Measurements from ENCODE around the gene AGPAT4. TPM values are rescaled to one million over a fixed set of nuclear protein-coding genes. Genes with fewer than 3 reads are reported as not detected.

AGPAT4 gene
- total RNA-seq, 4 donors from 2014 or later: 10.5 to 20.8 (median 12.6) TPM

DNA sequence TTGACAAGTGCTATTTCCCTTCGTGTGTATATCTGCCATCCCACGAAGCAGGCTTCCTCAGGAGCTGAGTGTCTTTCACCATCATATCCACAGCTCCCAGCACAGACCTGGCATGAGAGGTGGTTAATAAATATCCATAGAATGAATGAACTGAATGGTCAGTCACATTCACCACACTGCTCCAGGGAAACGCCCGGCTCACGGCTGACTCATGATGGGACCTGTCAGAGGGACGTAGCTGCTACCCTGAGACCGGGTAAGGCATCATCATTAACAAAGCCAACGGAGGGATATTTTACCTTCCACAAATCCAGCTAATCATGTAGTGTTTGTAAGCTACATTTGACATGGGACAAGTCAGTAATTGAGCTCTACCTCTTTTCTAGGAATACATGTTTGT lies 12.5 kb downstream of the AGPAT4 start:
- Histone ChIP-seq H3K36me3 (peaks cover 0 to 31% (median 0%) of the 10 kb centered on the region in 3 donors), H3K27me3 (no peaks in the 10 kb centered on the region), H3K4me1 (peaks cover 0 to 3% (median 0%) of the 10 kb centered on the region in 4 donors), H3K9me3 (no peaks in the 10 kb centered on the region), H3K27ac (no peak overlapping the region), H3K4me3 (no peak overlapping the region)
- WGBS, 2 donors: 84 to 86% methylated on average over 8 of the region's 8 CpGs
- TF ChIP-seq, protein P1, sequence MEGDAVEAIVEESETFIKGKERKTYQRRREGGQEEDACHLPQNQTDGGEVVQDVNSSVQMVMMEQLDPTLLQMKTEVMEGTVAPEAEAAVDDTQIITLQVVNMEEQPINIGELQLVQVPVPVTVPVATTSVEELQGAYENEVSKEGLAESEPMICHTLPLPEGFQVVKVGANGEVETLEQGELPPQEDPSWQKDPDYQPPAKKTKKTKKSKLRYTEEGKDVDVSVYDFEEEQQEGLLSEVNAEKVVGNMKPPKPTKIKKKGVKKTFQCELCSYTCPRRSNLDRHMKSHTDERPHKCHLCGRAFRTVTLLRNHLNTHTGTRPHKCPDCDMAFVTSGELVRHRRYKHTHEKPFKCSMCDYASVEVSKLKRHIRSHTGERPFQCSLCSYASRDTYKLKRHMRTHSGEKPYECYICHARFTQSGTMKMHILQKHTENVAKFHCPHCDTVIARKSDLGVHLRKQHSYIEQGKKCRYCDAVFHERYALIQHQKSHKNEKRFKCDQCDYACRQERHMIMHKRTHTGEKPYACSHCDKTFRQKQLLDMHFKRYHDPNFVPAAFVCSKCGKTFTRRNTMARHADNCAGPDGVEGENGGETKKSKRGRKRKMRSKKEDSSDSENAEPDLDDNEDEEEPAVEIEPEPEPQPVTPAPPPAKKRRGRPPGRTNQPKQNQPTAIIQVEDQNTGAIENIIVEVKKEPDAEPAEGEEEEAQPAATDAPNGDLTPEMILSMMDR (IDR thresholded peaks at IDR 0.05): no peak
- no peak for TF ChIP-seq EP300 (IDR thresholded peaks at IDR 0.05)
- TF ChIP-seq POLR2A (IDR thresholded peaks at IDR 0.05): no peak
- no peak for DNase-seq (ENCODE audit: low spot score in 2 of 2)

- no peak for DNase-seq (ENCODE audit: low spot score in 2 of 2)
- H3K27me3 ChIP-seq: no peaks in the 10 kb centered on the region
- WGBS, 2 donors: 98% methylated on average over 8 of the region's 8 CpGs
- no peak overlapping the region for H3K27ac ChIP-seq
- no peaks in the 10 kb centered on the region for H3K9me3 ChIP-seq
- H3K36me3 ChIP-seq: peaks cover 0 to 31% (median 0%) of the 10 kb centered on the region in 3 donors
- H3K4me1 ChIP-seq: peaks cover 0 to 3% (median 0%) of the 10 kb centered on the region in 4 donors
- TF ChIP-seq, protein P1 (IDR thresholded peaks at IDR 0.05): no peak
- TF ChIP-seq POLR2A (IDR thresholded peaks at IDR 0.05) (no peak), EP300 (IDR thresholded peaks at IDR 0.05) (no peak)
- no peak overlapping the region for H3K4me3 ChIP-seq
These were observed 14.6 kb downstream of the AGPAT4 start for GRCh38 chr6:161259302-161259701.

DNA sequence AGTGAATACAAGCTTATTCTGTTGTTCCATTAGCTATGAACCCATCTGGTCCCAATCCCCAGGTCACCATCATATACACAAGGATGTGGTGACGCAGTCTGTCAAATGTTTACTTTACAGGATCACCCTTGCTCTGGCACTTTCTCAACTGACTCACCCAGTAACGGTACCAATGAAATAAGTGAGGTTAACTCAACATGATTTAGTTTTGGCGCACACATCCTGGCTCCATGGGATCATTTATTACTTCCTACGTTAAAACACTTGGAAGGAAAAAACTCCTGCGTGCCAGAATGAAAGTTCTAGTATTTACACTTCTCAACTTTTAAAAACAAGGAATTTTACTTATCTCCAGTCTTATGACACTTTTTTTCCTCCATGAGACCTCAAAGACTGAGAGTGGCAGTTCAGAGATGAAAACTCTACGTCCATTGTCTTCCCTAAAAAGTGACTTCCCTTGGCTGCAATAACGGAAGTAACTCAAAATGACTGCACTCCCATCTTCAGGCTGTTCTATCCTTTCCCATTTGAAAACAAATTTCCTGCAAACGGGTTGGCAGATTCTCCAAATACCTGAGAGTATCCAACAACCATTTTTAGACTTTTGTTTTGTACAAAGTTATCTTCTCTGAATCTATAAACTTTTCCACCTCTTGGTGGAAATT lies 15.9 kb downstream of the AGPAT4 start:
- H3K27ac ChIP-seq: peak overlapping the region in 2 of 4 donors; percentile 28 to 49
- peaks cover 0 to 3% (median 0%) of the 10 kb centered on the region in 4 donors for H3K4me1 ChIP-seq
- peak in 1 of 2 donors; percentile 19 for DNase-seq (ENCODE audit: low spot score in 2 of 2)
- no peak for TF ChIP-seq POLR2A (IDR thresholded peaks at IDR 0.05)
- no peak for TF ChIP-seq EP300 (IDR thresholded peaks at IDR 0.05)
- TF ChIP-seq, protein P1 (IDR thresholded peaks at IDR 0.05): no peak
- WGBS, 2 donors: 45 to 52% methylated on average over 8 of the region's 8 CpGs
- H3K9me3 ChIP-seq: no peaks in the 10 kb centered on the region
- peaks cover 0 to 31% (median 0%) of the 10 kb centered on the region in 3 donors for H3K36me3 ChIP-seq
- H3K4me3 ChIP-seq: no peak overlapping the region
- no peaks in the 10 kb centered on the region for H3K27me3 ChIP-seq

DNA sequence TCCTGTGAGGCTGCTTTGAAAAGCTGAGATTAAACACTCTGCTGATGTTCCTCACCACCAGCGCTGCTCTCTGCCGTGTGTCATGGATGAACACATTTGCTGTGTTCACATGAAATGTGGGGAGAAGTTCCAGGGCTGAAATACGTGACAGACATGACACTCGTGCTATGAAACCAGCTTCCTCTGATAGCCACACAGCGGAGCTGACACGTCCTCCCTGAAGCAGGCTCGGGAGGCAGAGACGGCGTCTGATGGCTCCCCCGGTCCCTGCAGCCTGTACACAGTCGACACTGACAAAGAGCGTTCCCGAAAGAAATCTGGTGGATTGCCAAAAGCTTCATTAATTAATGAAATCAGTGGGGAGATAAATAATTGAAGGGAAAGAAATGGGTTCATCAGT lies 17.5 kb downstream of the AGPAT4 start:
- Histone ChIP-seq H3K27ac (no peak overlapping the region), H3K4me1 (peaks cover 0 to 3% (median 0%) of the 10 kb centered on the region in 4 donors), H3K9me3 (no peaks in the 10 kb centered on the region), H3K36me3 (peaks cover 0 to 18% (median 0%) of the 10 kb centered on the region in 3 donors), H3K27me3 (no peaks in the 10 kb centered on the region), H3K4me3 (no peak overlapping the region)
- TF ChIP-seq EP300 (IDR thresholded peaks at IDR 0.05): no peak
- TF ChIP-seq POLR2A (IDR thresholded peaks at IDR 0.05): no peak
- TF ChIP-seq, protein P1 (IDR thresholded peaks at IDR 0.05): no peak
- no peak for DNase-seq (ENCODE audit: low spot score in 2 of 2)
- WGBS, 2 donors: 92% methylated on average over 13 of the region's 13 CpGs

GRCh38 chr6:161255518-161255917 lies 18.3 kb downstream of the AGPAT4 start:
- no peaks in the 10 kb centered on the region for H3K27me3 ChIP-seq
- H3K27ac ChIP-seq: no peak overlapping the region
- no peak for DNase-seq (ENCODE audit: low spot score in 2 of 2)
- H3K4me3 ChIP-seq: no peak overlapping the region
- H3K36me3 ChIP-seq: peaks cover 0 to 11% (median 0%) of the 10 kb centered on the region in 3 donors
- whole genome bisulfite sequencing, 2 donors: 96 to 98% methylated on average over 6 of the region's 6 CpGs
- H3K4me1 ChIP-seq: peaks cover 0 to 3% (median 0%) of the 10 kb centered on the region in 4 donors
- TF ChIP-seq, protein P1 (IDR thresholded peaks at IDR 0.05): no peak
- TF ChIP-seq EP300 (IDR thresholded peaks at IDR 0.05) (no peak), POLR2A (IDR thresholded peaks at IDR 0.05) (no peak)
- no peaks in the 10 kb centered on the region for H3K9me3 ChIP-seq
